DND-41 (cell line): ENCODE results near the gene PCP2.

Experiments
- ATAC-seq: fragments of 200-7000 bp; cut with Tn5 transposase; 3 replicates; pipeline ENCODE4 v1.9.1; 2021; ENCODE audit warnings: low read depth; ENCODE audit not compliant: insufficient read depth
- DNase-seq: peaks from one replicate; pipeline ENCODE4 v3.0.0-alpha.2; 2020
- H2AFZ ChIP-seq: 2 replicates; pipeline ENCODE4 v1.6.0; 2012; ENCODE audit warnings: low read depth, low read length
- H3K27ac ChIP-seq: 2 replicates; pipeline ENCODE4 v1.5.1; 2012; ENCODE audit warnings: low read length, inconsistent platforms
- H3K27me3 ChIP-seq: fragments of 200-600 bp; sonication (generic); 2 replicates; pipeline ENCODE4 v1.6.0; 2012; ENCODE audit warnings: low read length, mild to moderate bottlenecking, inconsistent platforms; ENCODE audit not compliant: insufficient read depth, poor library complexity
- H3K36me3 ChIP-seq: 2 replicates; pipeline ENCODE4 v1.5.1; 2012; ENCODE audit warnings: low read length, inconsistent platforms; ENCODE audit not compliant: insufficient read depth
- H3K4me1 ChIP-seq: 2 replicates; pipeline ENCODE4 v1.5.1; 2012; ENCODE audit warnings: mild to moderate bottlenecking, low read length; ENCODE audit not compliant: insufficient read depth
- H3K4me2 ChIP-seq: 2 replicates; pipeline ENCODE4 v1.6.0; 2012; ENCODE audit warnings: mild to moderate bottlenecking, moderate library complexity, low read length, inconsistent platforms; ENCODE audit not compliant: insufficient read depth
- H3K4me3 ChIP-seq, 2 experiments: fragments of 200-600 bp in 1 of 2; shearing (Covaris generic) in 1 of 2; 2 replicates each; pipeline ENCODE4 v1.5.1; 2012 to 2016; ENCODE audit warnings: inconsistent platforms in 2 of 2, low read length in 2 of 2, mild to moderate bottlenecking in 2 of 2, low read depth in 1 of 2, moderate library complexity in 1 of 2
- H3K79me2 ChIP-seq: 2 replicates; pipeline ENCODE4 v1.6.0; 2012; ENCODE audit warnings: low read length, inconsistent platforms; ENCODE audit not compliant: insufficient read depth
- H3K9ac ChIP-seq: 2 replicates; pipeline ENCODE4 v1.6.0; 2012; ENCODE audit warnings: low read depth, mild to moderate bottlenecking, inconsistent platforms, low read length, moderate library complexity
- H3K9me3 ChIP-seq: 2 replicates; pipeline ENCODE4 v1.5.1; 2012; ENCODE audit warnings: low read length, moderate library complexity, mild to moderate bottlenecking, inconsistent platforms; ENCODE audit not compliant: insufficient read depth, severe bottlenecking
- H4K20me1 ChIP-seq: 2 replicates; pipeline ENCODE4 v1.6.0; 2012; ENCODE audit warnings: low read length; ENCODE audit not compliant: insufficient read depth
- EZH2 ChIP-seq: IDR thresholded peaks from 3 replicates; pipeline ENCODE4 v1.6.1; 2012; ENCODE audit warnings: borderline replicate concordance, low read depth, mild to moderate bottlenecking, moderate library complexity, low read length, inconsistent platforms; ENCODE audit not compliant: severe bottlenecking
- TF ChIP-seq, protein P1 (sequence below): IDR thresholded peaks from 2 replicates; pipeline ENCODE4 v1.5.1; 2012; ENCODE audit warnings: borderline replicate concordance, low read length, moderate library complexity, mild to moderate bottlenecking; ENCODE audit not compliant: poor library complexity, severe bottlenecking; ENCODE audit errors: extremely low read depth

The PCP2 gene

DNA sequence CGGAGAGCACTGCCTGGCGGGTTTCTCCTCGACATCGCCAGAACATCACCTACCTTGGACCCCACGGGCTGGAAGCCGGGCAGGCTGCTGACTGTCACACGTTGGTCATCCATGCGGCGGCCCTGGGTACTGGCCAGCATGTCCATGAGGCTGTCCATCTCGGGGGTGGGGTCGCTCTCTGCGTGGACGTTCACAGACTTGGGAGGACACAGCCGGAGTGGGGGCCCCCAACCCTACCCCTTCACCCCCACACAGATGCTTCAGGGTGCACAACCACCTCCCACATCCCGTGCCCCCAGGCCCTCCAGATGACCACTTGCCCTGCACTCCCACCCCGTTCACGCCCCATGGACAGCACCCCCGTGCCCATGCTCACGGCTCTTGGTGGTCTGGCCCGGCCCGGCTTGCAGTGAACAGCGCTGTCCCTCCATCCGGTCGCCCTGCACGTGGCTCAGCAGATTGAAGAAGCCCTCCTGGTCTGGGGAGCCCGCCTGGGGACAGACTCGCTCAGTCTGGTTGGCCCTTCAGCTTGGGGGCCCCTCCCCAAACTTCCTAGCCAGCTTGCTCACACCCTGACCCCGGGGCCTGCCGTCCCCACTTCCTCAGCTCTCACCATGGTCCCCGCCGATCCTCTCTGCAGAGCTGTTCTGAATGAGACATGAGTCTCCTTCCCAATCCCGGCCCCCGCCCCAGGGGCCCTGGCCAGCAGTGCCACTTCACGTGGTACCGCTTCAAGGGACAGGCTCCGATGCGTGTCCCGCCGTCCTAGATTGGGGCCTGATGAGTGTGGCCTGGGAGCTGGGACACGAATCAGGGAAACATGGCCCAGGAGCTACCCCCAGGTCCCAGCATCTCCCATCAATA, 947 bp downstream of the PCP2 start:
- no peak overlapping the region for H3K9ac ChIP-seq
- peaks cover 29% of the 10 kb centered on the region for H4K20me1 ChIP-seq
- H3K36me3 ChIP-seq: peaks cover 17% of the 10 kb centered on the region; the same call in 1 of the 2 replicates
- H3K9me3 ChIP-seq: no peaks in the 10 kb centered on the region
- no peak overlapping the region for H3K27ac ChIP-seq
- DNase-seq (no peak), ATAC-seq (no peak)
- no peak overlapping the region for H3K4me3 ChIP-seq
- peaks cover 42% of the 10 kb centered on the region for H3K79me2 ChIP-seq
- H3K4me2 ChIP-seq: no peak overlapping the region
- no peak overlapping the region for H2AFZ ChIP-seq
- peaks cover 31% of the 10 kb centered on the region for H3K4me1 ChIP-seq
- no peak for TF ChIP-seq EZH2
- TF ChIP-seq, protein P1, sequence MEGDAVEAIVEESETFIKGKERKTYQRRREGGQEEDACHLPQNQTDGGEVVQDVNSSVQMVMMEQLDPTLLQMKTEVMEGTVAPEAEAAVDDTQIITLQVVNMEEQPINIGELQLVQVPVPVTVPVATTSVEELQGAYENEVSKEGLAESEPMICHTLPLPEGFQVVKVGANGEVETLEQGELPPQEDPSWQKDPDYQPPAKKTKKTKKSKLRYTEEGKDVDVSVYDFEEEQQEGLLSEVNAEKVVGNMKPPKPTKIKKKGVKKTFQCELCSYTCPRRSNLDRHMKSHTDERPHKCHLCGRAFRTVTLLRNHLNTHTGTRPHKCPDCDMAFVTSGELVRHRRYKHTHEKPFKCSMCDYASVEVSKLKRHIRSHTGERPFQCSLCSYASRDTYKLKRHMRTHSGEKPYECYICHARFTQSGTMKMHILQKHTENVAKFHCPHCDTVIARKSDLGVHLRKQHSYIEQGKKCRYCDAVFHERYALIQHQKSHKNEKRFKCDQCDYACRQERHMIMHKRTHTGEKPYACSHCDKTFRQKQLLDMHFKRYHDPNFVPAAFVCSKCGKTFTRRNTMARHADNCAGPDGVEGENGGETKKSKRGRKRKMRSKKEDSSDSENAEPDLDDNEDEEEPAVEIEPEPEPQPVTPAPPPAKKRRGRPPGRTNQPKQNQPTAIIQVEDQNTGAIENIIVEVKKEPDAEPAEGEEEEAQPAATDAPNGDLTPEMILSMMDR: no peak
- H3K27me3 ChIP-seq: no peaks in the 10 kb centered on the region

DNA sequence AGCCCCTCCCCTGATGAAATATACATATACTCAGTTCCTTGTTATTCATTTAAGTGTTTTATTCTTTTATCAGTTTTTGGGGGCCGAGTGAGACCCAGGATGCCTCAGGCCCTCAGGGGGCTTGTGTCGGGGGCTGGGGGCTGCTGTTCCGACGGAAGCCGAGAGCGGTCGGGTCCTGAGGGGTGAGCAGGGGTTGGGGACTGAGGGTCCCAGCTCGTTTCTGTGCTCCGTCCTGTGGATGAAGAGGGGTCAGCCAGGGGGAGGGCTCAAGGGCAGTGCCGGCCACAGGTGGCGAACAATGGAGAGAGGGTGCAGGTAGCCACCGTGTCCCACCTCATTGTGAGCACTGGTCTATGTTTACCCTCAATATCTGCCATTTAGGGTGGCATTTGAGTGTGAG, 1.9 kb downstream of the PCP2 start:
- Histone ChIP-seq H3K79me2 (peaks cover 52% of the 10 kb centered on the region), H3K9me3 (no peaks in the 10 kb centered on the region), H2AFZ (no peak overlapping the region), H4K20me1 (peaks cover 37% of the 10 kb centered on the region), H3K4me3 (no peak overlapping the region), H3K27ac (no peak overlapping the region), H3K36me3 (peaks cover 26% of the 10 kb centered on the region), H3K4me2 (peak overlapping the region; percentile 23), H3K27me3 (no peaks in the 10 kb centered on the region), H3K4me1 (peaks cover 39% of the 10 kb centered on the region), H3K9ac (no peak overlapping the region)
- TF ChIP-seq EZH2: no peak
- TF ChIP-seq, protein P1: no peak
- DNase-seq (no peak), ATAC-seq (no peak)

DNA sequence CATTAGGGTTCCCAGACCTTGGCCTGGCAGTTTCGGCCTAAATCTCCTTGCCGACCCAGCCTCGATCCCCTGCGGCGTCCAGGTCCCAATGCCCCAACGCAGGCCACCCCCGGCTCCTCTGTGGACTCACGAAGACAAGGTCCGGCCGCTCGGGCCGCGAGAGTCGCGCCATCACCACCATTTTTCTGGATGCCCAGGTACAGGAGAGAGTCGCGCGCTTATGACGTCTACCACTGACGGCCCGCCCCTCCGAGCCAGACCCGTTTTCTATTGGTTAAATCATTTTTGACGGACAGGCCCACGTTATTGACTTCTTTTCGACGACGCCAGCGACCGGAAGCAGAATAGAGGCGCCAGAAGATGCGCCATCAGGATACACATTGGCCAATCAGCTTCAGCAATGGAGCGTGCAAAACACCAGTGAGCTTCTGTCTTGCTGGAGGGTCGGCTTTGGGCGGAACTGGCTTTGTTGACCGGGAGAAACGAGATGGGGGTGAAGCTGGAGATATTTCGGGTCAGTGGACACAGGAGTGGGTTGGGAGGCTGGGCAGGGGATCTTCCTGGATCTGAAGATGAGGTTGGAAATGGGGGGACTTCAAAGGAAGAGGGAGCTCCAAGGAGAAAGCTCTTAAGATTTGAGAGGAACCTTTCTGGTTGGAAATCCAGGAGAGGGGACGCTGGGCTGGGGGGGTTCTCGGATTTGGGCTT, 4.0 kb downstream of the PCP2 start, which contains the start of the genes PET100 and XAB2:
PET100 (plus strand) TSS at position 447 of the 708 bp plus-strand sequence; CDS start at position 488, 41 bp downstream.
XAB2 (minus strand) TSS at position 199 of the 708 bp plus-strand sequence; CDS start at position 181, 18 bp downstream.
- Histone ChIP-seq H3K9me3 (no peaks in the 10 kb centered on the region), H3K27me3 (no peaks in the 10 kb centered on the region), H3K79me2 (peaks cover 63% of the 10 kb centered on the region), H2AFZ (peak within 1 kb of the TSS; percentile 72), H3K4me2 (peak within 1 kb of the TSS; percentile 96), H3K27ac (peak within 1 kb of the TSS; percentile 85), H3K4me3 (peak within 1 kb of the TSS; percentile 83 to 86), H3K36me3 (peaks cover 46% of the 10 kb centered on the region), H4K20me1 (peaks cover 50% of the 10 kb centered on the region), H3K4me1 (peaks cover 43% of the 10 kb centered on the region), H3K9ac (peak within 1 kb of the TSS; percentile 79)
- DNase-seq (peak; percentile 97), ATAC-seq (peak; percentile 99)
- TF ChIP-seq, protein P1: no peak
- no peak for TF ChIP-seq EZH2
